HCT116 (cell line): ENCODE data around the gene TRMT10B. TPM values are rescaled to one million over a fixed set of nuclear protein-coding genes. Genes with fewer than 3 reads are reported as not detected.

Experiments
- ATAC-seq: fragments of 200-7000 bp; cut with Tn5 transposase; 2 replicates; pipeline ENCODE4 v1.9.1; 2020; ENCODE audit warnings: mild to moderate bottlenecking, moderate library complexity
- BruUV-seq: library from RNA; stranded (reverse); fragments of 400-500 nt; replicated peaks from 2 replicates; lab custom pipeline; 2021; lab: Mats Ljungman, UMichigan
- CTCF ChIA-PET: fragments of 300-600 bp; sonication (Branson Sonifier 250); formaldehyde crosslinking; loops from one replicate; lab custom pipeline; 2021; ENCODE audit warnings: antibody characterized with exemption; lab: Charles Lee
- POLR2A ChIA-PET: fragments of 300-600, 350-600 bp; sonication (Branson Sonifier 250); formaldehyde crosslinking; loops from one replicate; lab custom pipeline; 2021; ENCODE audit warnings: antibody characterized with exemption; lab: Charles Lee
- RAD21 ChIA-PET, 2 experiments: fragments of 300-600 bp; sonication (Branson Sonifier 250); formaldehyde crosslinking; loops; one replicate each; lab custom pipeline; 2023; ENCODE audit warnings: low total read pairs in 2 of 2; ENCODE audit not compliant: uncharacterized antibody in 2 of 2, unreplicated experiment in 2 of 2, low non-redundant PET in 1 of 2; lab: Charles Lee
- DNase-seq: peaks from one replicate; pipeline ENCODE4 v3.0.0-alpha.2; 2010; ENCODE audit warnings: low read depth, low spot score
- H2AFZ ChIP-seq: fragments of 200-600 bp; shearing (Covaris generic), sonication (generic); 2 replicates; pipeline ENCODE4 v1.6.1; 2017; ENCODE audit warnings: low read depth, mixed run types, mixed read lengths, antibody characterized with exemption, low read length; ENCODE audit not compliant: poor library complexity, severe bottlenecking
- H3K27ac ChIP-seq: 2 replicates; pipeline ENCODE4 v1.5.1; 2012; ENCODE audit warnings: low read depth, low read length
- H3K27me3 ChIP-seq: fragments of 200-600 bp; sonication (generic); 2 replicates; pipeline ENCODE4 v1.6.1; 2016; ENCODE audit warnings: mixed run types, low read length, mixed read lengths; ENCODE audit not compliant: insufficient read depth
- H3K36me3 ChIP-seq, 2 experiments: fragments of 200-500 bp in 1 of 2; fragments of 200-600 bp in 1 of 2; sonication (Bioruptor generic) in 1 of 2; sonication (generic) in 1 of 2; 2 replicates each; pipeline versions ENCODE4 v1.5.1 to v1.6.1; 2014 to 2016; ENCODE audit warnings: low read length in 2 of 2, inconsistent platforms in 1 of 2, mixed read lengths in 1 of 2, mixed run types in 1 of 2; ENCODE audit not compliant: insufficient read depth in 2 of 2, control insufficient read depth in 1 of 2
- H3K4me1 ChIP-seq, 2 experiments: fragments of 200-600 bp in 1 of 2; sonication (generic) in 1 of 2; 2 replicates each; pipeline versions ENCODE4 v1.5.1 to v1.6.1; 2012 to 2017; ENCODE audit warnings: low read length in 2 of 2, inconsistent platforms in 1 of 2, mild to moderate bottlenecking in 1 of 2, mixed read lengths in 1 of 2, mixed run types in 1 of 2, moderate library complexity in 1 of 2; ENCODE audit not compliant: insufficient read depth in 2 of 2, control insufficient read depth in 1 of 2
- H3K4me2 ChIP-seq: fragments of 200-600 bp; sonication (generic); 2 replicates; pipeline ENCODE4 v1.6.1; 2017; ENCODE audit warnings: mixed run types, low read length, mixed read lengths
- H3K4me3 ChIP-seq, 2 experiments: fragments of 200-600 bp in 1 of 2; sonication (generic) in 1 of 2; replicated peaks in 1 of 2; 2 replicates each; pipeline ENCODE4 v1.5.1; 2011 to 2016; ENCODE audit warnings: low read length in 2 of 2, control low read depth in 1 of 2, low read depth in 1 of 2, mild to moderate bottlenecking in 1 of 2, mixed read lengths in 1 of 2, mixed run types in 1 of 2
- H3K79me2 ChIP-seq: fragments of 200-600 bp; sonication (generic); 2 replicates; pipeline ENCODE4 v1.6.1; 2017; ENCODE audit warnings: mild to moderate bottlenecking, mixed run types, low read length, moderate library complexity, mixed read lengths; ENCODE audit not compliant: insufficient read depth
- H3K9ac ChIP-seq: fragments of 200-600 bp; sonication (generic); 2 replicates; pipeline ENCODE4 v1.6.1; 2016; ENCODE audit warnings: low read length, mixed read lengths
- H3K9me2 ChIP-seq: fragments of 200-600 bp; sonication (generic), shearing (Covaris generic); 2 replicates; pipeline ENCODE4 v1.6.1; 2017; ENCODE audit warnings: mixed run types, mild to moderate bottlenecking, moderate library complexity; ENCODE audit not compliant: insufficient read depth
- H3K9me3 ChIP-seq, 2 experiments: fragments of 200-500 bp in 1 of 2; fragments of 200-600 bp in 1 of 2; sonication (Bioruptor generic) in 1 of 2; sonication (generic) in 1 of 2; 2 replicates each; pipeline ENCODE4 v1.6.1; 2014 to 2017; ENCODE audit warnings: low read length in 2 of 2, mixed read lengths in 2 of 2, inconsistent platforms in 1 of 2, low read depth in 1 of 2, mild to moderate bottlenecking in 1 of 2, mixed run types in 1 of 2, moderate library complexity in 1 of 2; ENCODE audit not compliant: control insufficient read depth in 1 of 2, insufficient read depth in 1 of 2
- H4K20me1 ChIP-seq: fragments of 200-600 bp; sonication (generic), shearing (Covaris generic); 2 replicates; pipeline ENCODE4 v1.6.1; 2017; ENCODE audit warnings: mixed run types, mild to moderate bottlenecking, moderate library complexity; ENCODE audit not compliant: insufficient read depth
- JUND ChIP-seq: IDR thresholded peaks from 2 replicates; pipeline ENCODE4 v1.6.1; 2012
- SIN3A ChIP-seq: IDR thresholded peaks from 2 replicates; pipeline ENCODE4 v1.6.1; 2012; ENCODE audit warnings: low read depth
- TCF7L2 ChIP-seq: IDR thresholded peaks from 2 replicates; pipeline ENCODE4 v1.7.0; 2011; ENCODE audit warnings: borderline replicate concordance, inconsistent platforms; ENCODE audit not compliant: insufficient read depth, insufficient read length; ENCODE audit errors: extremely low read depth
- ZNF274 ChIP-seq: fragments of 200-500 bp; sonication (Bioruptor generic); IDR thresholded peaks from 2 replicates; pipeline ENCODE4 v1.6.1; 2014; ENCODE audit warnings: mild to moderate bottlenecking, low read depth, low read length, inconsistent platforms
- intact Hi-C: fragments of 100-400 bp; cut with micrococcal nuclease; formaldehyde crosslinking; loops from 2 replicates; pipeline ENCODE4 v1.10.0; 2022
- total RNA-seq: library from RNA; stranded (reverse); gene quantifications from one replicate; pipeline ENCODE4 v1.2.1, GENCODE V29; 2021; ENCODE audit not compliant: unreplicated experiment
- TF ChIP-seq, protein P1 (sequence below): IDR thresholded peaks from 2 replicates; pipeline ENCODE4 v1.6.1; 2012
- TF ChIP-seq, protein P2 (sequence below): IDR thresholded peaks from 2 replicates; pipeline ENCODE4 v1.6.1; 2012; ENCODE audit warnings: low read depth

The TRMT10B gene
- total RNA-seq, 1 experiment from 2014 or later: 5.5 TPM

DNA sequence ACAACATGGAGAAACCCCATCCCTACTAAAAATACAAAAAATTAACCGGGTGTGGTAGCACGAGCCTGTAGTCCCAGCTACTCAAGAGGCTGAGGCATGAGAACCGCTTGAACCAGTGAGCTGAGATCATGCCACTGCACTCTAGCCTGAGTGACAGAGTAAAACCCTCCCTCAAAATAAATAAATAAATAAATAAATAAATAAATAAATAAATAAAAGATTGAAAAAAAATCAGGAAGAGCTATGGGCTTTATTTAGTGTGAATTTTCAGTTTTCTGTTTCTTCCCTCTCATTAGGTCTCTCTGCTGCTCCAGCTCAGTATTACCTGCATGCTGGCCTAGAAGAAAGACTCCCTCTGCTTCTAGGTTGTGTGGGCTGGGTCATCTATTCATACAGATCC lies 47.8 kb upstream of the TRMT10B start:
- H3K4me3 ChIP-seq: no peak overlapping the region
- no peaks in the 10 kb centered on the region for H3K79me2 ChIP-seq
- H3K27me3 ChIP-seq: no peaks in the 10 kb centered on the region
- RAD21 ChIA-PET: no interaction called here
- TF ChIP-seq JUND: no peak
- TF ChIP-seq, all 23 proteins: peak for 0
- BruUV-seq: no TSS peak
- H3K9ac ChIP-seq: no peak overlapping the region
- H3K27ac ChIP-seq: no peak overlapping the region
- DNase-seq (no peak), ATAC-seq (no peak)
- H3K36me3 ChIP-seq: no peaks in the 10 kb centered on the region
- intact Hi-C loops: no loop called here
- ChIA-PET POLR2A (interaction anchor here (1.1 kb wide), 1 partner anchor 45 kb away, joined by 3 read pairs; no protein-coding TSS in a partner anchor), CTCF (no interaction called here)
- H2AFZ ChIP-seq: no peak overlapping the region
- peaks cover 0 to 5% of the 10 kb centered on the region in 2 experiments; a peak in 2 of 4 replicates for H3K4me1 ChIP-seq
- no peaks in the 10 kb centered on the region for H4K20me1 ChIP-seq
- H3K4me2 ChIP-seq: no peak overlapping the region
- H3K9me2 ChIP-seq: no peaks in the 10 kb centered on the region
- no peaks in the 10 kb centered on the region for H3K9me3 ChIP-seq

DNA sequence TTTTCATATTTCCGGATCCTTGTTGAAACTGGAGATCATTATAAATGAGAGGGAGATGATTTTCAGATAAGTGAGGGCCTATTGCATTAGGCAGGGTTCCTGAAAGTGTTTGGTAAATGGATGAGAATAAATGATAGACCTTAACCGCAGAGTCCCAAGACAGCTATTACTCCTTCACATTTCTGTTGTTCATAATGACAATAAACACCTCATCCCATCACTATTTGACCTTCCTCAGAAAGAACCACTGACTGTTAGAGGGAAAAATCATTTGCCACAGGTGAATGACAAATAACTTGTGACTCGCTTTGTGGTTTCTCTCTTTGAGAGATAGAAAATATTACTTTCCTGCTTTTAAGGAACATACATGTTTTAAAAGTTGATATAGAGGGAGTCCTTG lies 47.3 kb upstream of the TRMT10B start:
- Histone ChIP-seq H3K27ac (no peak overlapping the region), H3K79me2 (no peaks in the 10 kb centered on the region), H3K27me3 (no peaks in the 10 kb centered on the region), H3K4me3 (no peak overlapping the region), H3K4me2 (no peak overlapping the region), H3K9me2 (no peaks in the 10 kb centered on the region), H4K20me1 (no peaks in the 10 kb centered on the region), H3K36me3 (no peaks in the 10 kb centered on the region), H3K4me1 (peaks cover 0 to 5% of the 10 kb centered on the region in 2 experiments; a peak in 2 of 4 replicates), H3K9ac (no peak overlapping the region), H3K9me3 (no peaks in the 10 kb centered on the region), H2AFZ (no peak overlapping the region)
- intact Hi-C loops: no loop called here
- POLR2A ChIA-PET: interaction anchor here (1.1 kb wide), 1 partner anchor 46 kb away, joined by 3 read pairs; no protein-coding TSS in a partner anchor
- no TSS peak for BruUV-seq
- DNase-seq: no peak
- RAD21 ChIA-PET: no interaction called here
- TF ChIP-seq, protein P1, sequence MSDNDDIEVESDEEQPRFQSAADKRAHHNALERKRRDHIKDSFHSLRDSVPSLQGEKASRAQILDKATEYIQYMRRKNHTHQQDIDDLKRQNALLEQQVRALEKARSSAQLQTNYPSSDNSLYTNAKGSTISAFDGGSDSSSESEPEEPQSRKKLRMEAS: no peak
- CTCF ChIA-PET: no interaction called here
- no peak for ATAC-seq

DNA sequence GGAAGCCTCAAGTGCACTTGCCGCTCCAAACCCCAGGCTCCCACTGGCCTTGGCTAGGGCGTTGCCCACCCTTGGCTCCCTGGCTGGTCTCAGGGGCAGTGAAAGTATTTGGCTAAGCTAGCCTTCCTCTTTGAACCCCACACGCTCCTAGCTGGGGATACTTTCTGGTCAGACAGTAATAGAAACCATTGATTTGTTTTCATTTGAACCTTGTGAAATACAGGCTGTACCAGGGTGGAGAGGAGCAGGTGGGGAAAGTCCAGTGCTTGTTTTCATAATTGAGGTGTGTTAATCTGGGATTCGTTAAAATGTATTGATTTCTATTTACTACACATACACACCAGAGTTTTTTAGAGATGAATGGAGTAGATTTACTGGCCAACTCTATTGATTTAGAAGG lies 45.9 kb upstream of the TRMT10B start:
- no TSS peak for BruUV-seq
- ATAC-seq (no peak), DNase-seq (no peak)
- Histone ChIP-seq H3K27me3 (no peaks in the 10 kb centered on the region), H2AFZ (no peak overlapping the region), H3K4me1 (peaks cover 0 to 5% of the 10 kb centered on the region in 2 experiments; a peak in 2 of 4 replicates), H3K4me2 (no peak overlapping the region), H3K9ac (no peak overlapping the region), H3K36me3 (no peaks in the 10 kb centered on the region), H4K20me1 (no peaks in the 10 kb centered on the region), H3K27ac (no peak overlapping the region), H3K79me2 (no peaks in the 10 kb centered on the region), H3K4me3 (no peak overlapping the region), H3K9me3 (no peaks in the 10 kb centered on the region), H3K9me2 (no peaks in the 10 kb centered on the region)
- CTCF ChIA-PET: no interaction called here
- POLR2A ChIA-PET: no interaction called here
- RAD21 ChIA-PET: no interaction called here
- intact Hi-C loops: no loop called here
- TF ChIP-seq, protein P2, sequence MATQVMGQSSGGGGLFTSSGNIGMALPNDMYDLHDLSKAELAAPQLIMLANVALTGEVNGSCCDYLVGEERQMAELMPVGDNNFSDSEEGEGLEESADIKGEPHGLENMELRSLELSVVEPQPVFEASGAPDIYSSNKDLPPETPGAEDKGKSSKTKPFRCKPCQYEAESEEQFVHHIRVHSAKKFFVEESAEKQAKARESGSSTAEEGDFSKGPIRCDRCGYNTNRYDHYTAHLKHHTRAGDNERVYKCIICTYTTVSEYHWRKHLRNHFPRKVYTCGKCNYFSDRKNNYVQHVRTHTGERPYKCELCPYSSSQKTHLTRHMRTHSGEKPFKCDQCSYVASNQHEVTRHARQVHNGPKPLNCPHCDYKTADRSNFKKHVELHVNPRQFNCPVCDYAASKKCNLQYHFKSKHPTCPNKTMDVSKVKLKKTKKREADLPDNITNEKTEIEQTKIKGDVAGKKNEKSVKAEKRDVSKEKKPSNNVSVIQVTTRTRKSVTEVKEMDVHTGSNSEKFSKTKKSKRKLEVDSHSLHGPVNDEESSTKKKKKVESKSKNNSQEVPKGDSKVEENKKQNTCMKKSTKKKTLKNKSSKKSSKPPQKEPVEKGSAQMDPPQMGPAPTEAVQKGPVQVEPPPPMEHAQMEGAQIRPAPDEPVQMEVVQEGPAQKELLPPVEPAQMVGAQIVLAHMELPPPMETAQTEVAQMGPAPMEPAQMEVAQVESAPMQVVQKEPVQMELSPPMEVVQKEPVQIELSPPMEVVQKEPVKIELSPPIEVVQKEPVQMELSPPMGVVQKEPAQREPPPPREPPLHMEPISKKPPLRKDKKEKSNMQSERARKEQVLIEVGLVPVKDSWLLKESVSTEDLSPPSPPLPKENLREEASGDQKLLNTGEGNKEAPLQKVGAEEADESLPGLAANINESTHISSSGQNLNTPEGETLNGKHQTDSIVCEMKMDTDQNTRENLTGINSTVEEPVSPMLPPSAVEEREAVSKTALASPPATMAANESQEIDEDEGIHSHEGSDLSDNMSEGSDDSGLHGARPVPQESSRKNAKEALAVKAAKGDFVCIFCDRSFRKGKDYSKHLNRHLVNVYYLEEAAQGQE: no peak
- TF ChIP-seq SIN3A: no peak
- TF ChIP-seq, protein P1: no peak
- TF ChIP-seq TCF7L2: no peak
- TF ChIP-seq ZNF274: no peak
